AG04450 (cell line): Measurements from ENCODE around the gene IL26. TPM values are rescaled to one million over a fixed set of nuclear protein-coding genes. Genes with fewer than 3 reads are reported as not detected.

ENCODE experiments used
- CTCF ChIA-PET: fragments of 300-600, 350-600 bp; formaldehyde crosslinking; extraction: SDS; loops from one replicate; lab custom pipeline; 2022; ENCODE audit warnings: antibody characterized with exemption, inconsistent platforms; lab: Charles Lee
- POLR2A ChIA-PET: fragments of 350-600 bp; formaldehyde crosslinking; extraction: SDS; loops from one replicate; lab custom pipeline; 2021; ENCODE audit warnings: antibody characterized with exemption, inconsistent platforms; lab: Yijun Ruan, JAX
- DNase-seq: peaks from one replicate; pipeline ENCODE4 v3.0.0-alpha.2; 2011; ENCODE audit warnings: low read depth, low spot score
- H3K27ac ChIP-seq: one replicate; pipeline ENCODE4 v1.5.1; 2012; ENCODE audit warnings: low read depth, low read length, control low read depth
- H3K27me3 ChIP-seq: one replicate; pipeline ENCODE4 v1.6.0; 2012; ENCODE audit warnings: low read length; ENCODE audit not compliant: control insufficient read depth, insufficient read depth
- H3K4me3 ChIP-seq: 2 replicates; pipeline ENCODE4 v1.5.1; 2011; ENCODE audit warnings: mild to moderate bottlenecking, low read depth, low read length, control low read depth
- H3K9me3 ChIP-seq: 2 replicates; pipeline ENCODE4 v1.5.1; 2012; ENCODE audit warnings: low read length; ENCODE audit not compliant: control insufficient read depth, insufficient read depth
- CTCF ChIP-seq: IDR thresholded peaks from 2 replicates; pipeline ENCODE4 v1.5.1; 2011; ENCODE audit warnings: low read depth, low read length, control low read depth, inconsistent platforms
- polyA plus RNA-seq: library from polyadenylated mRNA; depleted of rRNA; stranded (reverse); fragments of >200 nt; gene quantifications from 2 replicates; pipeline ENCODE4 v1.2.3, GENCODE V29; 2011

IL26 gene
- polyA plus RNA-seq, 1 experiment = not detected

- POLR2A ChIA-PET = no interaction called here
- CTCF ChIA-PET = no interaction called here
These were observed 36.3 kb upstream of the IL26 start for GRCh38 chr12:68261896-68262295.

GRCh38 chr12:68260153-68260552 lies 34.5 kb upstream of the IL26 start:
- Histone ChIP-seq H3K9me3 (no peaks in the 10 kb centered on the region), H3K27ac (no peak overlapping the region), H3K4me3 (no peak overlapping the region), H3K27me3 (no peaks in the 10 kb centered on the region)
- ChIA-PET CTCF (no interaction called here), POLR2A (no interaction called here)
- no peak for TF ChIP-seq CTCF
- DNase-seq = no peak

More at GRCh38 chr12:68261896-68262295, 36.3 kb upstream of the IL26 start:
- no peak for DNase-seq
- TF ChIP-seq CTCF = no peak
- H3K27ac ChIP-seq = no peak overlapping the region
- no peak overlapping the region for H3K4me3 ChIP-seq
- no peaks in the 10 kb centered on the region for H3K9me3 ChIP-seq
- H3K27me3 ChIP-seq = no peaks in the 10 kb centered on the region

GRCh38 chr12:68259318-68259940 lies 33.8 kb upstream of the IL26 start:
- Histone ChIP-seq H3K27me3 (no peaks in the 10 kb centered on the region), H3K9me3 (no peaks in the 10 kb centered on the region), H3K27ac (no peak overlapping the region), H3K4me3 (no peak overlapping the region)
- DNase-seq = no peak
- ChIA-PET CTCF (interaction anchor here (1.3 kb wide), 1 partner anchor 36 kb away, joined by 7 read pairs; no protein-coding TSS in a partner anchor), POLR2A (no interaction called here)
- no peak for TF ChIP-seq CTCF

DNA sequence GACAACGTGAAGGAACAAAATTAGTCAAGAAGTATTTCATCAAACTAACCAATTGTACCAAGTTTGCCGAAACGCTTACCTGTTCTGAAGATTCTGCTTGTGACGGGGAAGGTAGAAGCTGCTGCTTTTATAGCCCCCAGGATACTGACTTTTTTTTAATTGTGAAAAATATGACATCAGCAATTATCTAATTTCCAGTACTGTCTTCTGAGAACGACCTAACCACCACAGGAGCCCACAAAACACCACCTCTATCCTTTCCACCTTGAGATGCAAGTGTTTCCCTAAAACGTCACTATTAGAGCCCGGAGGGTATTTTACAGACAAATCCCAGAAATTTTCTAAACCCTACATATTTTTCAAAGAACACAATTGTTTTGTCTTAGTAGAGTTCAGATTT lies 27.9 kb upstream of the IL26 start, which contains the start of gene IL22:
Gene IL22 (minus strand): TSS at position 101 of the 400 bp plus-strand sequence. CDS start 156 bp downstream, outside the sequence.
- CTCF ChIA-PET = no interaction called here

More for the DNA sequence above, 27.9 kb upstream of the IL26 start, which contains the start of gene IL22:
- no peaks in the 10 kb centered on the region for H3K9me3 ChIP-seq
- POLR2A ChIA-PET = no interaction called here
- H3K27ac ChIP-seq = no peak within 1 kb of the TSS
- no peak for TF ChIP-seq CTCF
- no peaks in the 10 kb centered on the region for H3K27me3 ChIP-seq
- no peak within 1 kb of the TSS for H3K4me3 ChIP-seq
- no peak for DNase-seq
